Ovary (tissue), 3 donors: ENCODE measurements around the gene SEMA3B.

Source experiments
- CTCF ChIP-seq, 3 donors: fragments of 450-650 bp in 2 of 3; fragments of 200-600 bp in 1 of 3; IDR thresholded peaks; one replicate each; pipeline versions ENCODE4 v1.5.1 to v1.8.0; 2016 to 2022; ENCODE audit warnings: antibody characterized with exemption in 3 of 3, mild to moderate bottlenecking in 1 of 3
- EP300 ChIP-seq: sonication (generic); formaldehyde crosslinking; IDR thresholded peaks from one replicate; pipeline ENCODE4 v1.6.1; 2017; ENCODE audit warnings: antibody characterized with exemption
- POLR2A ChIP-seq: fragments of 450-650 bp; IDR thresholded peaks from one replicate; pipeline ENCODE4 v1.6.1; 2017; ENCODE audit warnings: antibody characterized with exemption, mild to moderate bottlenecking, moderate library complexity
- donor health status: DM: no; HTN: no; CAD: no.

GRCh38 chr3:50243543-50243895 is 25.4 kb upstream of the SEMA3B start:
- TF ChIP-seq POLR2A (no peak), CTCF (IDR thresholded peaks at IDR 0.05) (no peak), EP300 (no peak)
